Effector memory CD8-positive, alpha-beta T cell (primary cell): Measurements from ENCODE around the gene FMN1.
A peak's percentile ranks its signal among the peaks of the same experiment; 100 is the strongest.

Experiments
- ATAC-seq: fragments of 150-1000 bp; cut with Tn5 transposase; replicated peaks from 2 replicates; pipeline ENCODE4 v1.10.0; 2021; ENCODE audit warnings: mild to moderate bottlenecking, moderate library complexity
- DNase-seq, 3 experiments: peaks; one replicate each; pipeline ENCODE4 v3.0.0; 2021
- H3K27ac Mint-ChIP-seq, 2 donors: one replicate each; pipeline ENCODE4 v1.8.0; 2022; ENCODE audit warnings: mild to moderate bottlenecking in 2 of 2, mixed read lengths in 2 of 2, moderate library complexity in 2 of 2
- H3K27me3 Mint-ChIP-seq, 2 donors: one replicate each; pipeline ENCODE4 v1.8.0; 2022; ENCODE audit warnings: mixed read lengths in 2 of 2
- H3K36me3 Mint-ChIP-seq: one replicate; pipeline ENCODE4 v1.8.0; 2022; ENCODE audit warnings: mild to moderate bottlenecking, moderate library complexity, mixed read lengths; ENCODE audit not compliant: insufficient read depth
- H3K4me1 Mint-ChIP-seq, 2 donors: one replicate each; pipeline ENCODE4 v1.8.0; 2022; ENCODE audit warnings: low read depth in 2 of 2, mixed read lengths in 2 of 2
- H3K4me3 Mint-ChIP-seq, 2 donors: one replicate each; pipeline ENCODE4 v1.8.0; 2022; ENCODE audit warnings: mild to moderate bottlenecking in 2 of 2, mixed read lengths in 2 of 2, moderate library complexity in 2 of 2
- H3K9me3 Mint-ChIP-seq, 2 donors: one replicate each; pipeline ENCODE4 v1.8.0; 2022; ENCODE audit warnings: mixed read lengths in 2 of 2

FMN1 gene

DNA sequence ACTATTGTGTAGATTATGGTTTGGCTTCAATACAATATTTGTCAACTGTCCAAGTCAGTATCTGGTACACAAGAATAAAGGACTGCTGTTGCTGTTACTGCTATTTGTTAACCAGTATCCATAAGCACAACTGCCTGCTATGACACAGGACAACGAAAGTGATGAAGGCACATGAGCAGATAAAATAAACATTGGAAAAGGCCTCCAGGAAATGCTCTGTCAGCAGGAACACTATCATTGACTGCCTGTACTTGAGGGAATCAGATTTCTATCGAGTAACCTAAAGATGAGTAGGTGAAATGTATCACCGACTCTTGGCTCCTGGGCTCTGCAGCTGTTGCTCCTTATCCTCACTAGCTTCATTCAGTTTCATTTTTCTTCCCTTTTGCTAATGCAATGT is 56.5 kb downstream of the FMN1 start:
- DNase-seq, result no peak
- Mint-ChIP-seq H3K27me3 (no peaks in the 10 kb centered on the region), H3K4me3 (no peak overlapping the region), H3K27ac (no peak overlapping the region), H3K9me3 (no peaks in the 10 kb centered on the region), H3K36me3 (no peaks in the 10 kb centered on the region), H3K4me1 (no peaks in the 10 kb centered on the region)
- ATAC-seq, result no peak

DNA sequence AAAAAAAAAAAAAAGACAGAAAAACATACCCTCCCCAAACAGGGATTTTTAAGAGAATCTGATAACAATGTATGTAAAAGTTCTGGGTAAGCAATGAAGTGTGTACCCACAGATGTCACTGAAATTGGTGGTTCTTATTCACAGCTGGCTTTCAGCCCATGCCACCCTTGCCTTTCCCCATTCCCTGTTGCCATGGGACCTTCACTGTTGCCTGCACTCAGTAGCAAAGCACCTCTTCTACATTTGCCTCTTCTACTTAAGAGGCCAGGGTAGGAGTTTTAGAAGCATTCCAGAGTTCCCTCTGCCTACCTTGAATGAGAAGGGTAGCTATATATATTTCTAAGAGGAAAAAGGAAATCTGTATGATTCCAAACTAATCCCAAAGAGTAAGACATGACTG is 57.4 kb downstream of the FMN1 start:
- ATAC-seq (no peak), DNase-seq (no peak)
- Mint-ChIP-seq H3K4me1 (no peaks in the 10 kb centered on the region), H3K27ac (no peak overlapping the region), H3K36me3 (no peaks in the 10 kb centered on the region), H3K4me3 (no peak overlapping the region), H3K27me3 (no peaks in the 10 kb centered on the region), H3K9me3 (no peaks in the 10 kb centered on the region)

DNA sequence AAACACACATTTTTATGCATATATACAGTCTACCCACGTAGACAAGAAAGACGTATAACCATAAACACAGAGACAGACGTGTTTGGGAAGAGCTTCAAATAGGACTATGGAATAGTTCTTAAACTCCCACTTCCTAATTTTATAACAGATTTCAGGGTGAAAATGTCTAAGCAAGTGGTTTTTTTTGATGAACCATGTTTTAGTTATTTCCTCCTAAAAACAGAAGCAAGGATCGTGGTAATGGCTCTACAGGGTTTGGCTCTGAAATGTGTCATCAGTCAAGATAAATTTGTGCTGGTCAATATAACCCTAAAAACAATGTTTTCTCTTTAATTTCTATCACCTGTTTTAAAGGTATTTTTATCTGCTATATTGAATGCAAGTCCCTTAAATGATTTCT is 58.2 kb downstream of the FMN1 start:
- no peak overlapping the region for H3K27ac Mint-ChIP-seq
- no peaks in the 10 kb centered on the region for H3K27me3 Mint-ChIP-seq
- DNase-seq (no peak), ATAC-seq (no peak)
- H3K9me3 Mint-ChIP-seq, result no peaks in the 10 kb centered on the region
- no peak overlapping the region for H3K4me3 Mint-ChIP-seq
- H3K36me3 Mint-ChIP-seq, result no peaks in the 10 kb centered on the region
- no peaks in the 10 kb centered on the region for H3K4me1 Mint-ChIP-seq

DNA sequence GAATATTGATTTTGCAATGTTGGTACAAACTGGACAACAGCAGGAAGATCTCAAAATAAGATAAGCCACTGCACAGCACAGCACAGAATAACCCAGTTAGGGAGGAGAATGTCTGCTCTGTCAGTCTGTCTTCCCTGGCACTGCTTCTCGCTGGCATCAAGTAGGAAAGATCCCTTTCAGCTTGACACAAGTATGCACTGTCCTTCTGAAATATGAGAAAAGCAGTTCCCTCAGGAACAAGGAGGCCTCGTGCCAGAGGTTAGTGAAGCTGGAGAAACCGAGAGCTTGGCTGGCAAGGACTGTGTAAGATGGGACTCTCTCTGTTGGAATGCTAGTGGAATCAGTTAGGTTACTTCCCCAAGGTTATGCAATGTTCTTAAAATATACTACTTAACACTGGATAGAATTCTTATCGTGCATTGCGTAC is 59.1 kb downstream of the FMN1 start:
- no peak overlapping the region for H3K27ac Mint-ChIP-seq
- DNase-seq, result no peak
- no peaks in the 10 kb centered on the region for H3K4me1 Mint-ChIP-seq
- H3K9me3 Mint-ChIP-seq, result no peaks in the 10 kb centered on the region
- no peak overlapping the region for H3K4me3 Mint-ChIP-seq
- no peak for ATAC-seq
- H3K27me3 Mint-ChIP-seq, result no peaks in the 10 kb centered on the region
- no peaks in the 10 kb centered on the region for H3K36me3 Mint-ChIP-seq

DNA sequence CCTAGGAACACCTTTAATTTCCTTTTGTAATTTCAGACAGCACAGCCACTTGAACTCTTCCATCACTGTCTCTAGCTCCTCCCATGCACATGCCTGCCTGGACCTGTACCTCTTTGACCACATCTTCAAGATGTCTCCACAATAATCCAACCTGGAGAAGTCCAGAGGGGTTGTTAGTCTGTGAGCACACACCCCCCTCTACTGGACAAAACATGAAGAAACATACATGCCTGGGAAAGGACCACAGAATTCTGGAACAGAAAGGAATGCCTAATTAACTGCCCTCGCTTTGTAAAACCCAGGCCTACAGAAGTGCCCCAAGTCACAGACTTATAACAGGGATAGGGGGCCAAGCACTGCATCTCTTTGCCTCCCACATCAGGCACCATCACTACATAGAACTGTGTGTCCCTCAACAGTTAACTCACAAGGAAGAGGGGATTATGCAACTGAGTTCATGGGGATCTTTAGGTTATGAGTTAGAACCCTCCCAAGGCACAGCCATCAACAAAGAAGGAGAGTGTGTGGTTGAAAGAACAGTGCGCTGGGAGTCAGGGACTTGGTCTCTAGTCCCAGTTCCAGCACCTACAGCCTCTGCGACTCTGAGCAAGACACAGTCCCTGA is 61.7 kb downstream of the FMN1 start:
- Mint-ChIP-seq H3K4me1 (no peaks in the 10 kb centered on the region), H3K27ac (no peak overlapping the region), H3K36me3 (no peaks in the 10 kb centered on the region), H3K4me3 (no peak overlapping the region), H3K9me3 (peaks cover 1 to 4% of the 10 kb centered on the region in 2 donors), H3K27me3 (no peaks in the 10 kb centered on the region)
- ATAC-seq (no peak), DNase-seq (no peak)

DNA sequence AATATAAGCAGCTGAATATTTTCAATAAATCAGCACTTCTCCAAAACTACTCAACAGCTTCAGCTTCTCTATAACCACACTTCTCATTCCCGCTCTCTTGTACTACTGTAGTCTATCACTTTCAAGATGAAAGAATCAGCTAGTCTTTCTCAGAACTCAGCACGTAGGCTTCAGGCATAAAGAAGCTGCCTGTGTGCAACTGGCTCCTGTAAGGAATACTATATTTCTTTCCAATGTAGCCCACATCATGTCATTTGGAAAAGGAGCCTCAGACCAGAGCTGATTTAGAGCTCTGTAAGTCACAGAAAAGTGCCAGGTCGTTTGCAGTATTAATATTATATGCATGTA is 62.3 kb downstream of the FMN1 start:
- H3K36me3 Mint-ChIP-seq, result no peaks in the 10 kb centered on the region
- ATAC-seq, result no peak
- no peak overlapping the region for H3K4me3 Mint-ChIP-seq
- peaks cover 0 to 2% of the 10 kb centered on the region in 2 donors for H3K4me1 Mint-ChIP-seq
- H3K27me3 Mint-ChIP-seq, result no peaks in the 10 kb centered on the region
- H3K9me3 Mint-ChIP-seq, result peaks cover 1 to 10% of the 10 kb centered on the region in 2 donors
- DNase-seq, result no peak
- no peak overlapping the region for H3K27ac Mint-ChIP-seq

DNA sequence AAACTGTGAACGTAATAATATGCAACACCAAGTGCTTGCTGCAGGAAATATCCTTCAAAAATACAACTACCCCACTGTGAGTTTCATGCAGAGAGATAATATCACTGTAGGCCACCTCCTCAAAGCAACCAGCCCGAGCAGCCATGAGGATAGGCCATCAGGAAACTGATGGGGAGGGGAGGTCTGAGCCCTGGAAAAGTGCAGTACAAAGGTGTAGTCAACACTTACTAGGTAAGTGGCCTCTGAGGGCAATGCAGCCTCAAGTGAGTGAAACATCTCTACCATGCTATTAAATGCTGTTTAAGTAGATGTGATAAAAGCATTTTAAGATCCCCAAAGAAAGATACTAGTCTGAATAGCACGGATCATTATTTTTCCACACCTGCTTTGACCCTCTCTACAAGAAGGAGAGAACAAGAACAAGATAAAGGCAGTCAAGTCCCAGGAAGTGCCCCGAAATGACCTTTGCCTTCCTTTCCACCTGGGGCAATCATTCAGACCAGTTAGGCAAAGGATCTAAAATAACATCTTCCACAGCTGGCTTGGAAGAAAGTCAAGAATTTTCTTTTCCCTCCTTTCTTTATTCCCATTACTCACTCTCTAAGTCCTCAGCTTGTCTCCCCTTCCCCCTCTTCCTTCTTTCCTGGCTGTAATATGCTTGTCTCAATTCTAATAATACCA is 62.8 kb downstream of the FMN1 start:
- no peaks in the 10 kb centered on the region for H3K36me3 Mint-ChIP-seq
- H3K4me3 Mint-ChIP-seq, result no peak overlapping the region
- peaks cover 1 to 11% of the 10 kb centered on the region in 2 donors for H3K9me3 Mint-ChIP-seq
- no peaks in the 10 kb centered on the region for H3K27me3 Mint-ChIP-seq
- peaks cover under 1 to 7% of the 10 kb centered on the region in 2 donors for H3K4me1 Mint-ChIP-seq
- no peak for ATAC-seq
- no peak overlapping the region for H3K27ac Mint-ChIP-seq
- DNase-seq, result no peak

DNA sequence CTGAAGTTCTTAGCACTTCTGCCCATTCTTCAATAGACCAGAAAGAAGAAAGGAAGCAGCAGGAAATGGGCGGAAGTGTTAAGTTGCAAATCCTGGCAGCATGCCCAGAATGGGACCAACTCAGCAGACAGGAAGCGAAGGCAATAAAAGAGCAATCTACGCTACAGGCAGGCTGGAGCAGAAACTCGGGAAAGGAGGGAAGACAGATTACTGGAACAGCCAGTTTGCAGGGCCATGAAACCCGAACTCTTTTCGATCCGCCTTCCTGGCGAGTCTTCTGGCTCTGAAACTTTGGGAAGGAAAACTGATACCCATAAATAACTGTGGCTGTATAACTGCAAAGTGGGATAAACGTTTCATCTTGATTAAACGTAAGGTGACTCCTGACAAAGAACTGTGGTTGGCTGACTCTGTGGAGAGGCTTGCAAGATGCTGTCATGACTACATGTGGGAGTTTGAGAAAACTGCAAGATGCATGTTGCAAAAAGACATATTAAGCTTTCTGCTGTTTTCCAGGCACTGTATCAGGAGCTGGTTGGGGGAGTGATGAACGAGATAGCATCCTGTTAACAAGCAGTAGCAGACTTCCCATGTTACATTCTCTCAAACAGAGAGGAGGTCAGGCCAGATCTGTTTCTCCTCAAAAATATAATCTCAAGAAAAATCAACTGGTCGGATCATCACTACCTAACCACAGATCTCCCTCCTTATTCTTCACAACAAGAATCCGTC is 67.8 kb downstream of the FMN1 start:
- Mint-ChIP-seq H3K4me3 (peak overlapping the region; percentile 35 to 62), H3K9me3 (peaks cover 8 to 11% of the 10 kb centered on the region in 2 donors), H3K4me1 (peaks cover 11 to 17% of the 10 kb centered on the region in 2 donors), H3K27me3 (no peaks in the 10 kb centered on the region), H3K27ac (peak overlapping the region; percentile 46 to 63), H3K36me3 (no peaks in the 10 kb centered on the region)
- peak; percentile 83 for ATAC-seq
- DNase-seq, result peak; percentile 36 to 43 (median 40)

DNA sequence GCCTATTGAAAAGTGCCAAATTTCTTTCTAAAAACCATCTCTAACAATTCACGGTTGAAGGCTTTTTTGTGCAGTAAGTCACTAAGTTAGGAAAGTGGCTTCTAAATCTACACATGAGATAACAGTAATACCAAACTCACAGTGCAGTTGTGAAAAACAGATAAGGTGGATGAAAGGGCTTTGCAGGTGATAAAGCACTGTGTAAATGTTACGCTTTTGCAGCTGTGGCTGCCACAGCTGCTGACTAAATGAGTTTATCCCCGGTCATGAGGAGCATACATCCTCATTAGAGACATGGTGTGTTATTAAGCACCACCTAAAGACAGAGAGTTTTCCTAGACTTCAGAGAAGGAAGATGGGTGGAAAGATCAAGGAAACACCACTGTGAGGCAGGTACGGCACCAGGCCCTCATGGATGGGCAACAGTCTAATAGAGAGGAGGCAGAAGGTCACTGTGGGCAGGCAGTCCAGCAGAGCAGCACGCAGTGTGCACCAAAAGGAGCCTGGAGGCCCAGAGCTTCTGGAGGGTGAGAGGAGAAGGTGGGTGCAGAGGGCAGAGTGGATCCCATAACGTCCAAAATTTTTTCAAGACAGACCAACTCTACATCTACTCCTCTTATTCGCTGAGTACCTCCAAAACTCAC is 68.5 kb downstream of the FMN1 start:
- no peak for DNase-seq
- Mint-ChIP-seq H3K4me3 (peak overlapping the region; percentile 35 to 62), H3K36me3 (no peaks in the 10 kb centered on the region), H3K27me3 (no peaks in the 10 kb centered on the region), H3K27ac (peak overlapping the region; percentile 46 to 63), H3K4me1 (peaks cover 11 to 17% of the 10 kb centered on the region in 2 donors), H3K9me3 (peaks cover 8 to 11% of the 10 kb centered on the region in 2 donors)
- ATAC-seq, result peak; percentile 71

DNA sequence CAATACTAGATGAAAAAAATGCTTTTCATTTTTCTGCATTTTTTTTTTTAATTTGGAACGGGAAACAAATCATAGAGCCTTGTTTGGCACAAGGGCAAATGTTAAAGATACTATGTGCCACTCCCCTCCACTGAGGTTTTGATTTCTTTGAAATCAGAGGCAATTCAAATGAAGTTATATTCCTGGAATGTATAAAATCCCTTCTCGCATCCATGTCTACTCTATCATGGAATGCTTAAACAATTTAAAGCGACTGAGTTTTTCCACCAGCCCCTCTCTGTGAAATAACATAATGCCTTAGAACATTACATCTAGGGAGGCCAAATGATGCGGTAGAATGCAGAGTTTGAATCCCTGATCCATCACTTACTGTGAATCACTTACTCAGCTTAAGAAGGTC is 69.7 kb downstream of the FMN1 start:
- H3K27ac Mint-ChIP-seq, result no peak overlapping the region
- no peaks in the 10 kb centered on the region for H3K36me3 Mint-ChIP-seq
- no peaks in the 10 kb centered on the region for H3K27me3 Mint-ChIP-seq
- no peak for ATAC-seq
- peaks cover 8 to 11% of the 10 kb centered on the region in 2 donors for H3K9me3 Mint-ChIP-seq
- no peak for DNase-seq
- peaks cover 11 to 17% of the 10 kb centered on the region in 2 donors for H3K4me1 Mint-ChIP-seq
- H3K4me3 Mint-ChIP-seq, result no peak overlapping the region

DNA sequence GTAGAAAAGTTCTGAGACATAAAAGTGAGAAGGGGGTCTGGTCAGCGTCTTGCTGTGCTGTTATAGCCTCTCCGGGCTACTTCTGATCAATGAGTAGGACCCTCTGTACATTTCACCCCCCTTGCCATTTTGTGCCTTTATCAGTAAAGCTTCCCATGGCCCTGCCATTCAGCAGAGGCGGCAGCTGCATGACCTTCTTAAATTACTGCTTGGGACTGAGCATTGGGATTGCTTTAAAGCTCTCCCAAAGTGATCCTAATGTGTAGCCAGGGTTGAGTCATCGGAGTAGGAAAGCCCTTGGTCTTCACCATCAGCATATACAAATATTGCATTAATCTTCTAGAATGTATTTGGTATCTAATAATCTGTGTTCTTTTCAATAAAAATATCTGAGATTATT is 70.2 kb downstream of the FMN1 start:
- peaks cover 11 to 17% of the 10 kb centered on the region in 2 donors for H3K4me1 Mint-ChIP-seq
- no peaks in the 10 kb centered on the region for H3K36me3 Mint-ChIP-seq
- H3K27me3 Mint-ChIP-seq, result no peaks in the 10 kb centered on the region
- no peak overlapping the region for H3K27ac Mint-ChIP-seq
- no peak overlapping the region for H3K4me3 Mint-ChIP-seq
- peaks cover 8 to 11% of the 10 kb centered on the region in 2 donors for H3K9me3 Mint-ChIP-seq
- DNase-seq (no peak), ATAC-seq (no peak)

DNA sequence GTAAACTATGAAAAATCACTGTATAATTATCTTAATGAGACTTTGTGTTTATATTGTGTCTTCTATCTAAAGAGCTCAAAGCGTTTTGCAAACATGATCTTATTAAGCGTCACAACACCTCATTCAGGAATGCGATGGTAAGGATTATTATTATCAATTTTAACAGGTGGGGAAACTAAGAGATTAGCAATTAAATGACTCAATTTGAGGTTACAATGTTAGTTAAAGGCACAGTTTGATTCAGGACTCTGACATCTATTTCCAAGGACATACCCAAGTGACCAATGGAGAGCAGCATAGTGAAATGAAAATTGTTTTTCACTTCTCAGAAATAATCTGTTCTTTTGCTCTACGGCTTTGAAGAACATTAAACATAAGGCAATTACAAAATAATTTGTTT is 74.6 kb downstream of the FMN1 start:
- H3K27me3 Mint-ChIP-seq, result peaks cover 0 to 19% of the 10 kb centered on the region in 2 donors
- no peak overlapping the region for H3K4me3 Mint-ChIP-seq
- peaks cover 0 to 7% of the 10 kb centered on the region in 2 donors for H3K9me3 Mint-ChIP-seq
- no peaks in the 10 kb centered on the region for H3K4me1 Mint-ChIP-seq
- no peak for ATAC-seq
- DNase-seq, result no peak
- H3K27ac Mint-ChIP-seq, result no peak overlapping the region
- no peaks in the 10 kb centered on the region for H3K36me3 Mint-ChIP-seq

DNA sequence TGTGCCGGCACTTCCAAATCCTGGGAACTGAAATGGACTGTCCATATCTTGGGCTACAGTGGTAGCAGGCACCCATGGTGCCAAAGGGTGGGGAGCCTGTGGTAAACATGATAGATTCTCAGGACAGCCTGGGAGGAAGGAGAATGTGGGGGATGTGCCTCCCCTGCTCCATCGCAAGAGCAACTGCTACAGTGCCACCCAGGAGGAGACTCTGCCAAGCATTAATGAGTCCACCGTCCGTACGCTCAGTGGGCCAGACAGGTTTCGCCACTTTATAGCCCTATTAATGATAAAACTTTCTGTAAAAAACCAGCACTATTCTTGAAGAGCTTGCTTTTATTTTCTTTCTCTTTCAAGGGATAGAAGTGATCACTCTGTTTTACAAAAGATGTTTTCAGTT is 75.2 kb downstream of the FMN1 start:
- Mint-ChIP-seq H3K4me3 (no peak overlapping the region), H3K27me3 (peaks cover 0 to 19% of the 10 kb centered on the region in 2 donors), H3K9me3 (peaks cover 0 to 7% of the 10 kb centered on the region in 2 donors), H3K36me3 (no peaks in the 10 kb centered on the region), H3K4me1 (no peaks in the 10 kb centered on the region), H3K27ac (no peak overlapping the region)
- DNase-seq (no peak), ATAC-seq (no peak)
